ENCODE measurements around the gene ATP5MG. TPM values are rescaled to one million over a fixed set of nuclear protein-coding genes. Genes with fewer than 3 reads are reported as not detected.

Gene ATP5MG
- total and polyA plus RNA-seq, 5 donors from 2014 or later = 154 to 706 (median 676) TPM

DNA sequence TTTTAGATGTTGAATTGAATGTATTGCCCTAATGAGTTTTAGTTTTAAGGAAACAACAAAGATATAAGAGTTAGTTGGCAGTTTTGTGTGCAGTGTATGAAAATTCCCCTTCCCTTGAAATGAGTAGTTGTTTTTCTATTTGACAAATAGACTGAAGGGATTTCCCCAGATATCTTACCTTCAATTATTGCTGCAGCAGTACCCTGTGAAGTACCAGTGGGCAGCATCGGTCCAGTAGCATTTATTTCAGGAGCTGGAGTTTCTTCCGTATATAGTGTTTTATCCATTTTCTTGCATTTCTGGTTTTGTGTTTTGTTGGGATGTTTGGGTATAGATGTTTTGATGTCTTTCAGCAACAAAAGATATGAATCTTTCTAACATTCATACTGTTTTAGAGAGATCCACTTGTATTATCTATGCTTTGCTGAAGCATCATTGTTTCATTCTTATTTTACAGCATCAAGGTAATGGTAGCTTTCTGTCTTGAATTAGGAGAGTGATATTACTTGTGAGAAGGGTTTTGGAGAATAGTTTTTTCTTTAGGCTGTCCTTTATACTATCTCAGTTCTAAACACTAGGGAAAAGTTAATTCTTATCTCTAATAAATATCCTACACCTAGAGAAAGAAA is 42.3 kb downstream of the ATP5MG start:
- Mint-ChIP-seq H3K27me3 (no peaks in the 10 kb centered on the region), H3K4me3 (peak overlapping the region; percentile 69 to 98 (median 82)), H3K36me3 (peaks cover 39% of the 10 kb centered on the region), H3K4me1 (peaks cover 79 to 99% (median 91%) of the 10 kb centered on the region in 4 donors), H3K27ac (peak overlapping the region; percentile 14 to 89 (median 26)), H3K9me3 (peaks cover 0 to 2% (median 0%) of the 10 kb centered on the region in 7 donors)
- Histone ChIP-seq H3K9me3 (ENCODE audit: control insufficient read depth in 2 of 2, low read length in 2 of 2) (no peaks in the 10 kb centered on the region), H3K4me1 (ENCODE audit: control insufficient read depth, insufficient read depth, low read length, poor library complexity, severe bottlenecking) (peaks cover 92% of the 10 kb centered on the region), H3K4me3 (ENCODE audit: low read depth, low read length) (peak overlapping the region; percentile 93), H3K27ac (ENCODE audit: insufficient read depth, low read length, poor library complexity, severe bottlenecking) (peak overlapping the region; percentile 70), H3K27me3 (ENCODE audit: control insufficient read depth, insufficient read depth, low read length) (no peaks in the 10 kb centered on the region), H3K36me3 (ENCODE audit: control insufficient read depth, insufficient read depth, low read length) (peaks cover 33% of the 10 kb centered on the region)
- no peak for DNase-seq
- ATAC-seq (ENCODE audit: low read depth in 2 of 2) = peak; percentile 23 to 33

DNA sequence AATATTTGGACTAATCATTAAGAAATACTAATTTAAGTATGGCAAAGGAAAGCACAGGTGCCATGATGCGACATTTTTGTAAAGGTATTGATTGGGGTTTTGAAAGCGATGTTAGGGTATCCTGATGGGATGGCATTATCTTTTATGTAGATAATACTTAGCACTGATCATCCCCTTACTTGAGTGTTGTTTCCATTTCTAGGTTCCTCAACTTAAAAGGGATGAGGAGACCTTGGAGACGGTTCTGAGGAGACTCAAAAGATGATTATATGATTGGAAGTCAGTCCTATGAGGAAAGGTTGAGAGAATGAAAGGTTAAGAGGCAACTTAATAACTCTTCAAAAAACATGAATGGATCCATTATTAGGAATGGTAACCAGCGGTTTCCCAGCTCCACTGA is 46.0 kb downstream of the ATP5MG start:
- no peaks in the 10 kb centered on the region for H3K27me3 Mint-ChIP-seq
- ATAC-seq (ENCODE audit: low read depth in 2 of 2) (no peak), DNase-seq (no peak)
- Histone ChIP-seq H3K4me1 (ENCODE audit: control insufficient read depth, insufficient read depth, low read length, poor library complexity, severe bottlenecking) (peaks cover 55% of the 10 kb centered on the region), H3K4me3 (ENCODE audit: low read depth, low read length) (peak overlapping the region; percentile 49), H3K27me3 (ENCODE audit: control insufficient read depth, insufficient read depth, low read length) (no peaks in the 10 kb centered on the region), H3K9me3 (ENCODE audit: control insufficient read depth in 2 of 2, low read length in 2 of 2) (no peaks in the 10 kb centered on the region), H3K36me3 (ENCODE audit: control insufficient read depth, insufficient read depth, low read length) (peaks cover 40% of the 10 kb centered on the region), H3K27ac (ENCODE audit: insufficient read depth, low read length, poor library complexity, severe bottlenecking) (no peak overlapping the region)
- peaks cover 0 to 2% (median 0%) of the 10 kb centered on the region in 7 donors for H3K9me3 Mint-ChIP-seq
- peaks cover 24% of the 10 kb centered on the region for H3K36me3 Mint-ChIP-seq
- peak overlapping the region in 2 of 3 donors; percentile 1 to 15 for H3K27ac Mint-ChIP-seq
- H3K4me3 Mint-ChIP-seq = peak overlapping the region in 2 of 4 donors; percentile 15 to 31
- H3K4me1 Mint-ChIP-seq = peaks cover 59 to 86% (median 73%) of the 10 kb centered on the region in 4 donors

DNA sequence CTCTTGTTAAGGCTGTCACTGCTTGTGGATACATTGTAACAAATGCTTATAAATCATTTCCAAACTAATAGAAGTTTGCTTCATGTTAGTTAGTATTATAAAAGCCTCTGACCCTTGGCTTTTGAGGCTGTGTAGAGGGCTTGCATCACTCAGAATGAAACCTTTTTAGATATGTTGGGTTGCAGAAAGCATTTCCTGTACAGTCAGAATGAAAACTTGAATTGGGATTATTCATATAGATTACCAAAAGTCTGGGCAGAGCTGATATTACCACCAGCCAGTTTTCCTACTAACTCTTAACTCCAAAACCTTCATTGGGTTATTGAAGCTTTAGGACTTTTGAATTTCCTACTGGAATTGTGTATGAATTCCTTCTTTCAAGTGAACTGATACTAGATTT is 46.9 kb downstream of the ATP5MG start:
- peak overlapping the region in 2 of 3 donors; percentile 7 to 15 for H3K27ac Mint-ChIP-seq
- Histone ChIP-seq H3K4me3 (ENCODE audit: low read depth, low read length) (peak overlapping the region; percentile 49), H3K4me1 (ENCODE audit: control insufficient read depth, insufficient read depth, low read length, poor library complexity, severe bottlenecking) (peaks cover 46% of the 10 kb centered on the region), H3K27me3 (ENCODE audit: control insufficient read depth, insufficient read depth, low read length) (no peaks in the 10 kb centered on the region), H3K27ac (ENCODE audit: insufficient read depth, low read length, poor library complexity, severe bottlenecking) (peak overlapping the region; percentile 16), H3K9me3 (ENCODE audit: control insufficient read depth in 2 of 2, low read length in 2 of 2) (no peaks in the 10 kb centered on the region), H3K36me3 (ENCODE audit: control insufficient read depth, insufficient read depth, low read length) (peaks cover 43% of the 10 kb centered on the region)
- peaks cover 0 to 2% (median 0%) of the 10 kb centered on the region in 7 donors for H3K9me3 Mint-ChIP-seq
- DNase-seq = peak in 1 of 3 donors; percentile 43
- ATAC-seq (ENCODE audit: low read depth in 2 of 2) = no peak
- H3K27me3 Mint-ChIP-seq = no peaks in the 10 kb centered on the region
- peak overlapping the region in 2 of 4 donors; percentile 15 to 37 for H3K4me3 Mint-ChIP-seq
- peaks cover 30% of the 10 kb centered on the region for H3K36me3 Mint-ChIP-seq
- peaks cover 56 to 83% (median 70%) of the 10 kb centered on the region in 4 donors for H3K4me1 Mint-ChIP-seq

DNA sequence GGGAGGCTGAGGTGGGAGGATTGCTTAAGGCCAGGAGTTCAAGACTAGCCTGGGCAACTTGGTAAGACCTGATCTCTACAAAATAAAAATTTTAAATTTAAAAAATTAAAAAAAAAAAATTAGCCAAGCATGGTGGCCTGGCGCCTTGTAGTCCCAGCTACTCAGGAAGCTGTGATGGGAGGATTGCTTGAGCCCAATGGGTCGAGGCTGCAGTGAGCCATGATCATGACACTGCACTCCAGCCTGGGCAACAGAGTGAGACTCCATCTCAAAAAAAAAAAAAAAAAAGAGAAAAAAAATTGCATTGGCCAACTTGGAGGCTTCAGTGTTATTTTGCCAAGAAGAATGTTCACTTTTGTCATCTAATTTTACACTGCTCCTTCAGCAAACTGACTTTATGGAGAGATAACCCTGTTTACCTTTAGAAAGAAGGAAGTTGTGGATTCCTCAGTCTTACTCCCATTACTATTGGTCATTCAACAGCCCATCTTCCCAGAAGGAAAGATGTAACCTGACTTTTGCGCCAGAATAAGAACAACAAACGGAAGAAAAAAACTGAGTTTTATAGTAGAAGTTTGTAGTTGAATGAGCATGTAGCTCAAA is 48.0 kb downstream of the ATP5MG start:
- Mint-ChIP-seq H3K4me3 (no peak overlapping the region), H3K36me3 (peaks cover 41% of the 10 kb centered on the region), H3K9me3 (peaks cover 0 to 2% (median 0%) of the 10 kb centered on the region in 7 donors), H3K4me1 (peaks cover 56 to 83% (median 70%) of the 10 kb centered on the region in 4 donors), H3K27me3 (no peaks in the 10 kb centered on the region), H3K27ac (peak overlapping the region in 1 of 3 donors; percentile 63)
- Histone ChIP-seq H3K9me3 (ENCODE audit: control insufficient read depth in 2 of 2, low read length in 2 of 2) (no peaks in the 10 kb centered on the region), H3K27ac (ENCODE audit: insufficient read depth, low read length, poor library complexity, severe bottlenecking) (peak overlapping the region; percentile 34), H3K4me1 (ENCODE audit: control insufficient read depth, insufficient read depth, low read length, poor library complexity, severe bottlenecking) (peaks cover 41% of the 10 kb centered on the region), H3K27me3 (ENCODE audit: control insufficient read depth, insufficient read depth, low read length) (no peaks in the 10 kb centered on the region), H3K36me3 (ENCODE audit: control insufficient read depth, insufficient read depth, low read length) (peaks cover 46% of the 10 kb centered on the region), H3K4me3 (ENCODE audit: low read depth, low read length) (no peak overlapping the region)
- DNase-seq = no peak
- no peak for ATAC-seq (ENCODE audit: low read depth in 2 of 2)

DNA sequence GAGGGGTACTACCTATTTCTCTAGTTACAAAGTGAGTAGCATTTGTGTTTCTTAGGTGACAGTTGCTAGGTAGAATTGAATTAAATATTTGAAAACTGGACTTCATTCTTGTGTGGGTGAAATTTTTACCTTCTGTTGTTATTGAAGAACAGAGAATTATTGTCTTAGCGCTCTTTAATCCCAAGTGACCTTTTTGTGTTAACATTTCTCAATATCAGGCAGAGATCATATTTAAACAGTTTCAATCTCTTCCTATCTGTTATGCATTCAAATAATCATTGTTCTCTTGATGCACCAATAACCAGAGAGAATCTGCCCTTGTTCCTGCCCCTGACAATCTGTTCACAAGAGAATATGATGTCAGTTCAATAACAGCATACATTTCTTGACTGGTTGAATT is 49.0 kb downstream of the ATP5MG start:
- Mint-ChIP-seq H3K27ac (peak overlapping the region; percentile 69 to 78 (median 73)), H3K9me3 (peaks cover 0 to 2% (median 0%) of the 10 kb centered on the region in 7 donors), H3K27me3 (no peaks in the 10 kb centered on the region), H3K4me1 (peaks cover 53 to 81% (median 68%) of the 10 kb centered on the region in 4 donors), H3K36me3 (peaks cover 38% of the 10 kb centered on the region), H3K4me3 (peak overlapping the region in 1 of 4 donors; percentile 5)
- Histone ChIP-seq H3K4me1 (ENCODE audit: control insufficient read depth, insufficient read depth, low read length, poor library complexity, severe bottlenecking) (peaks cover 35% of the 10 kb centered on the region), H3K27ac (ENCODE audit: insufficient read depth, low read length, poor library complexity, severe bottlenecking) (no peak overlapping the region), H3K9me3 (ENCODE audit: control insufficient read depth in 2 of 2, low read length in 2 of 2) (no peaks in the 10 kb centered on the region), H3K36me3 (ENCODE audit: control insufficient read depth, insufficient read depth, low read length) (peaks cover 43% of the 10 kb centered on the region), H3K4me3 (ENCODE audit: low read depth, low read length) (no peak overlapping the region), H3K27me3 (ENCODE audit: control insufficient read depth, insufficient read depth, low read length) (no peaks in the 10 kb centered on the region)
- no peak for ATAC-seq (ENCODE audit: low read depth in 2 of 2)
- no peak for DNase-seq

Other genes starting within 250 kb of the ATP5MG start
- gene SCN4B, start 248.8 kb upstream of the ATP5MG start, total RNA-seq = not detected
- gene SCN4B, start 248.8 kb upstream of the ATP5MG start, polyA plus RNA-seq = not detected
- not detected for gene SCN2B, start 225.0 kb upstream of the ATP5MG start, total RNA-seq
- not detected for gene SCN2B, start 225.0 kb upstream of the ATP5MG start, polyA plus RNA-seq
- 71.5 TPM for gene JAML, start 176.6 kb upstream of the ATP5MG start, total RNA-seq
- gene JAML, start 176.6 kb upstream of the ATP5MG start, polyA plus RNA-seq = 100 to 1,000 TPM; 169 to 200 (median 174) TPM
- 16.1 TPM for gene MPZL3, start 149.2 kb upstream of the ATP5MG start, total RNA-seq
- 10 to 100 TPM in 1 of 4 donors, 1 to 10 TPM in 3; 4.5 to 12.2 (median 6.3) TPM for gene MPZL3, start 149.2 kb upstream of the ATP5MG start, polyA plus RNA-seq
- gene MPZL2, start 137.3 kb upstream of the ATP5MG start, total RNA-seq = 1.0 TPM
- gene MPZL2, start 137.3 kb upstream of the ATP5MG start, polyA plus RNA-seq = under 1 TPM in 1 of 4 donors, not detected in 3; 0.37 TPM
- gene CD3E, start 96.9 kb upstream of the ATP5MG start, total RNA-seq = 585 TPM
- gene CD3E, start 96.9 kb upstream of the ATP5MG start, polyA plus RNA-seq = 100 to 1,000 TPM; 704 to 823 (median 778) TPM
- 476 TPM for gene CD3D, start 58.9 kb upstream of the ATP5MG start, total RNA-seq
- 1,000 to 10,000 TPM; 1,148 to 1,577 (median 1,304) TPM for gene CD3D, start 58.9 kb upstream of the ATP5MG start, polyA plus RNA-seq
- 196 TPM for gene CD3G, start 57.3 kb upstream of the ATP5MG start, total RNA-seq
- gene CD3G, start 57.3 kb upstream of the ATP5MG start, polyA plus RNA-seq = 100 to 1,000 TPM; 393 to 477 (median 433) TPM
- 49.1 TPM for gene UBE4A, start 42.0 kb upstream of the ATP5MG start, total RNA-seq
- 10 to 100 TPM; 23.5 to 29.2 (median 25.4) TPM for gene UBE4A, start 42.0 kb upstream of the ATP5MG start, polyA plus RNA-seq
- gene KMT2A, start 34.9 kb downstream of the ATP5MG start, total RNA-seq = 179 TPM
- gene KMT2A, start 34.9 kb downstream of the ATP5MG start, polyA plus RNA-seq = 10 to 100 TPM; 12.1 to 19.5 (median 18.2) TPM
- not detected for gene TTC36, start 125.9 kb downstream of the ATP5MG start, total RNA-seq
- under 1 TPM; 0.22 to 0.87 (median 0.50) TPM for gene TTC36, start 125.9 kb downstream of the ATP5MG start, polyA plus RNA-seq
- 10.7 TPM for gene TMEM25, start 129.6 kb downstream of the ATP5MG start, total RNA-seq
- 10 to 100 TPM in 3 of 4 donors, 1 to 10 TPM in 1; 10.0 to 17.3 (median 14.2) TPM for gene TMEM25, start 129.6 kb downstream of the ATP5MG start, polyA plus RNA-seq
- 3.7 TPM for gene IFT46, start 164.3 kb downstream of the ATP5MG start, total RNA-seq
- 1 to 10 TPM; 4.0 to 8.5 (median 6.6) TPM for gene IFT46, start 164.3 kb downstream of the ATP5MG start, polyA plus RNA-seq
- 76.6 TPM for gene ARCN1, start 170.8 kb downstream of the ATP5MG start, total RNA-seq
- 100 to 1,000 TPM; 131 to 169 (median 153) TPM for gene ARCN1, start 170.8 kb downstream of the ATP5MG start, polyA plus RNA-seq
- gene PHLDB1, start 206.0 kb downstream of the ATP5MG start, total RNA-seq = 1.2 TPM
- under 1 TPM in 3 of 4 donors, not detected in 1; 0.16 to 0.70 (median 0.41) TPM for gene PHLDB1, start 206.0 kb downstream of the ATP5MG start, polyA plus RNA-seq